Caco-2 (cell line): ENCODE results near the gene SLC26A1. TPM values are rescaled to one million over a fixed set of nuclear protein-coding genes. Genes with fewer than 3 reads are reported as not detected.

Source experiments
- BruUV-seq: library from RNA; stranded (reverse); fragments of 400-500 nt; replicated peaks from 2 replicates; lab custom pipeline; 2021; lab: Mats Ljungman, UMichigan
- CTCF ChIA-PET: fragments of 300-600 bp; sonication (Branson Sonifier 250); formaldehyde crosslinking; loops from one replicate; lab custom pipeline; 2022; ENCODE audit warnings: antibody characterized with exemption; lab: Charles Lee
- POLR2A ChIA-PET: fragments of 300-600 bp; sonication (Branson Sonifier 250); formaldehyde crosslinking; loops from one replicate; lab custom pipeline; 2022; ENCODE audit warnings: antibody characterized with exemption; lab: Charles Lee
- DNase-seq, 2 experiments: peaks; one replicate each; pipeline versions ENCODE4 v3.0.0 to v3.0.0-alpha.2; 2020 to 2022
- H3K27me3 ChIP-seq: replicated peaks from 2 replicates; pipeline ENCODE4 v1.6.0; 2011; ENCODE audit warnings: low read length; ENCODE audit not compliant: control insufficient read depth, insufficient read depth
- H3K36me3 ChIP-seq: 2 replicates; pipeline ENCODE4 v1.5.1; 2011; ENCODE audit warnings: low read length; ENCODE audit not compliant: control insufficient read depth, insufficient read depth
- H3K4me1 ChIP-seq: fragments of 250-450 bp; sonication (Bioruptor Pico); 2 replicates; pipeline ENCODE4 v1.5.1; 2020; ENCODE audit warnings: mild to moderate bottlenecking
- H3K4me3 ChIP-seq: 2 replicates; pipeline ENCODE4 v1.5.1; 2011; ENCODE audit warnings: low read depth, mild to moderate bottlenecking, control low read depth, low read length
- H3K9me3 ChIP-seq: fragments of 250-450 bp; sonication (Bioruptor Pico); 2 replicates; pipeline ENCODE4 v1.5.1; 2020; ENCODE audit warnings: mild to moderate bottlenecking, moderate library complexity
- H3K27ac Mint-ChIP-seq: one replicate; pipeline ENCODE4 v1.8.0; 2022; ENCODE audit warnings: mixed read lengths; ENCODE audit not compliant: unreplicated experiment
- H3K27me3 Mint-ChIP-seq: one replicate; pipeline ENCODE4 v1.8.0; 2022; ENCODE audit warnings: mixed read lengths; ENCODE audit not compliant: insufficient read depth, unreplicated experiment
- H3K36me3 Mint-ChIP-seq: one replicate; pipeline ENCODE4 v1.8.0; 2022; ENCODE audit warnings: mild to moderate bottlenecking, mixed read lengths; ENCODE audit not compliant: insufficient read depth, unreplicated experiment
- H3K4me1 Mint-ChIP-seq: one replicate; pipeline ENCODE4 v1.8.0; 2022; ENCODE audit warnings: low read depth, mixed read lengths; ENCODE audit not compliant: unreplicated experiment
- H3K4me3 Mint-ChIP-seq: one replicate; pipeline ENCODE4 v1.8.0; 2022; ENCODE audit warnings: mild to moderate bottlenecking, moderate library complexity, mixed read lengths; ENCODE audit not compliant: unreplicated experiment
- H3K9me3 Mint-ChIP-seq: one replicate; pipeline ENCODE4 v1.8.0; 2022; ENCODE audit warnings: mixed read lengths; ENCODE audit not compliant: unreplicated experiment
- CTCF ChIP-seq, 2 experiments: fragments of 200-600 bp in 1 of 2; IDR thresholded peaks; 1 replicate in 1 of 2; 2 replicates in 1 of 2; pipeline versions ENCODE4 v1.5.1 to v1.8.0; 2011 to 2022; ENCODE audit warnings: antibody characterized with exemption in 1 of 2, control low read depth in 1 of 2, inconsistent platforms in 1 of 2, low read depth in 1 of 2, low read length in 1 of 2, mild to moderate bottlenecking in 1 of 2, moderate library complexity in 1 of 2; ENCODE audit not compliant: insufficient read depth in 1 of 2, severe bottlenecking in 1 of 2, unreplicated experiment in 1 of 2
- intact Hi-C: fragments of 100-400 bp; cut with micrococcal nuclease; formaldehyde crosslinking; loops from one replicate; pipeline ENCODE4 v1.10.0; 2022; ENCODE audit not compliant: unreplicated experiment
- total RNA-seq: library from RNA; stranded (reverse); gene quantifications from 2 replicates; pipeline ENCODE4 v1.2.3, GENCODE V29; 2022

SLC26A1 gene
- total RNA-seq, 1 experiment from 2014 or later, result 9.6 TPM

DNA sequence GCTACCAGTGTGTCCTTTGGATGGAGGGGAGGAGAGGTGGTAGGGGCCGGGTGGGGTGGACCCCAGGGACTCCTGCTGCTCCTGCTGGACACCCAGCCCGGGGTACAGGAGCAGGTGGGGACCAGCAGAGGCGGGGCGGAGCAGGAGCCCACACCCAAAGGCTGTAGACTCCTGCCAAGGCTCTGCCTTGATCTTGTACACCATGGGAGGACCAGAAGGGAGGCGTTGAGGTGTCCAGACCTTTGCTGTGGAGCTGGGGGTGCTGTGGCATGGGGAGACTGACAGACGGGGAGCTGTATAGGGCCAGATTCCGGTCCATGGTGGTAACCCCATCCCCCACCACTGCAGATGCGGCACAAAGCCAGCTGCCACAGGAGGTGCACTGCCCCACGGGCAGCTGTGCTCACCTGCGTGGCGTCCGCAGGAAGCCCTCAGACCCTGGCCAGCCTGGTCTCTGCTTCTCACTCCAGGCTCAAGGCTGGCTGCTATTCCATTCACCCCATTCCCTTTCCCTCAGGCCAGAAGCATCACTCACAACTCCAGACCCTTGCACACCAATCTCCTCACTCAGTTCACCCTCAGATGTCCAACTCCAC is 5.0 kb upstream of the SLC26A1 start:
- H3K4me3 ChIP-seq, result no peak overlapping the region
- H3K27me3 ChIP-seq, result no peaks in the 10 kb centered on the region
- H3K36me3 ChIP-seq, result no peaks in the 10 kb centered on the region
- Mint-ChIP-seq H3K9me3 (no peaks in the 10 kb centered on the region), H3K4me3 (peak overlapping the region; percentile 36), H3K27me3 (peaks cover 6% of the 10 kb centered on the region), H3K27ac (no peak overlapping the region), H3K4me1 (no peaks in the 10 kb centered on the region), H3K36me3 (peaks cover 23% of the 10 kb centered on the region)
- no peak for DNase-seq
- BruUV-seq, result no TSS peak
- H3K9me3 ChIP-seq, result no peaks in the 10 kb centered on the region
- POLR2A ChIA-PET, result no interaction called here
- no peak for TF ChIP-seq CTCF (IDR thresholded peaks at IDR 0.05; ENCODE audit: insufficient read depth in 1 of 2, low read depth in 1 of 2, low read length in 1 of 2, severe bottlenecking in 1 of 2, unreplicated experiment in 1 of 2)
- intact Hi-C loops, result no loop called here
- H3K4me1 ChIP-seq, result peaks cover 36% of the 10 kb centered on the region
- CTCF ChIA-PET, result no interaction called here

GRCh38 chr4:997375-998071 is 4.3 kb upstream of the SLC26A1 start:
- H3K4me1 ChIP-seq, result peaks cover 43% of the 10 kb centered on the region
- Mint-ChIP-seq H3K27me3 (peaks cover 6% of the 10 kb centered on the region), H3K9me3 (no peaks in the 10 kb centered on the region), H3K27ac (no peak overlapping the region), H3K4me3 (peak overlapping the region; percentile 36), H3K4me1 (no peaks in the 10 kb centered on the region), H3K36me3 (peaks cover 27% of the 10 kb centered on the region)
- no peak for DNase-seq
- CTCF ChIA-PET, result no interaction called here
- peak overlapping the region; percentile 46 for H3K4me3 ChIP-seq
- POLR2A ChIA-PET, result no interaction called here
- no peaks in the 10 kb centered on the region for H3K36me3 ChIP-seq
- H3K9me3 ChIP-seq, result no peaks in the 10 kb centered on the region
- no TSS peak for BruUV-seq
- no peak for TF ChIP-seq CTCF (IDR thresholded peaks at IDR 0.05; ENCODE audit: insufficient read depth in 1 of 2, low read depth in 1 of 2, low read length in 1 of 2, severe bottlenecking in 1 of 2, unreplicated experiment in 1 of 2)
- H3K27me3 ChIP-seq, result no peaks in the 10 kb centered on the region
- intact Hi-C loops, result no loop called here

GRCh38 chr4:996997-997374 is 3.8 kb upstream of the SLC26A1 start:
- Mint-ChIP-seq H3K9me3 (no peaks in the 10 kb centered on the region), H3K27me3 (peaks cover 3% of the 10 kb centered on the region), H3K4me3 (peak overlapping the region; percentile 18), H3K27ac (no peak overlapping the region), H3K4me1 (no peaks in the 10 kb centered on the region), H3K36me3 (peaks cover 31% of the 10 kb centered on the region)
- no peak for DNase-seq
- no peak for TF ChIP-seq CTCF (IDR thresholded peaks at IDR 0.05; ENCODE audit: insufficient read depth in 1 of 2, low read depth in 1 of 2, low read length in 1 of 2, severe bottlenecking in 1 of 2, unreplicated experiment in 1 of 2)
- no TSS peak for BruUV-seq
- peak overlapping the region; percentile 46 for H3K4me3 ChIP-seq
- ChIA-PET POLR2A (no interaction called here), CTCF (no interaction called here)
- no peaks in the 10 kb centered on the region for H3K27me3 ChIP-seq
- no peaks in the 10 kb centered on the region for H3K36me3 ChIP-seq
- H3K9me3 ChIP-seq, result no peaks in the 10 kb centered on the region
- H3K4me1 ChIP-seq, result peaks cover 48% of the 10 kb centered on the region
- intact Hi-C loops, result no loop called here
